Umbilical cord (tissue), 2 donors: ENCODE measurements around the gene PRSS35. TPM values are rescaled to one million over a fixed set of nuclear protein-coding genes. Genes with fewer than 3 reads are reported as not detected.
A peak's percentile ranks its signal among the peaks of the same experiment; 100 is the strongest.
"Not testable (repeated sequence)": the region's sequence is repeated elsewhere in the genome, so short reads cannot be mapped to it uniquely, and the experiment has no call there.

Source experiments
- DNase-seq: peaks from one replicate; pipeline ENCODE4 v3.0.0-alpha.2; 2015; ENCODE audit warnings: low spot score
- total RNA-seq: library from RNA; depleted of rRNA; stranded (reverse); fragments of >200 nt; gene quantifications from one replicate; pipeline ENCODE4 v1.2.3, GENCODE V29; 2014; ENCODE audit warnings: low replicate concordance; ENCODE audit not compliant: insufficient read depth

The PRSS35 gene
- total RNA-seq: 34.7 TPM

- DNase-seq: peak; percentile 83
Measured at GRCh38 chr6:83511901-83512681, at the start of gene PRSS35. Gene PRSS35, plus strand, starts transcription at chr6:83512534. Its CDS starts 10,908 bp downstream, at chr6:83523442.

DNA sequence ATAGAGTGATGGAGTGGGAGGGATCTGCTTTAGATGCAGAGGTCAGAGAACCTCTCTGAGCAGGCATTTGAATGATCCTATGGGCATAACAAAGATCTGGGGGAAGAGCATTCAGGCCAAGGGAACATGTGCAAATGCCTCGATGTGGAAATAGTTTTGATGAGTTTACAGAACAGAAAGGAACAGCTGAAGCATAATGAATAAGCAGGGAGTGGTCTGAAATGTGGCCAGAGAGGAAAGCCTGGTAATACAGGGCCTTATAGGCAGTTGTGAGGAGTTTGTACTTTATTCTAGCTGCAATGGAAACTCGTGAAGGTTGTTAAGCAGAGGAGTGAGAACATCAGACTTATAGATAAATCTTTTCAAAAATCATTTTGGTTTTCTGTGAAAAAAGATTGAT lies 48.4 kb upstream of the PRSS35 start:
- DNase-seq: peak; percentile 80

DNA sequence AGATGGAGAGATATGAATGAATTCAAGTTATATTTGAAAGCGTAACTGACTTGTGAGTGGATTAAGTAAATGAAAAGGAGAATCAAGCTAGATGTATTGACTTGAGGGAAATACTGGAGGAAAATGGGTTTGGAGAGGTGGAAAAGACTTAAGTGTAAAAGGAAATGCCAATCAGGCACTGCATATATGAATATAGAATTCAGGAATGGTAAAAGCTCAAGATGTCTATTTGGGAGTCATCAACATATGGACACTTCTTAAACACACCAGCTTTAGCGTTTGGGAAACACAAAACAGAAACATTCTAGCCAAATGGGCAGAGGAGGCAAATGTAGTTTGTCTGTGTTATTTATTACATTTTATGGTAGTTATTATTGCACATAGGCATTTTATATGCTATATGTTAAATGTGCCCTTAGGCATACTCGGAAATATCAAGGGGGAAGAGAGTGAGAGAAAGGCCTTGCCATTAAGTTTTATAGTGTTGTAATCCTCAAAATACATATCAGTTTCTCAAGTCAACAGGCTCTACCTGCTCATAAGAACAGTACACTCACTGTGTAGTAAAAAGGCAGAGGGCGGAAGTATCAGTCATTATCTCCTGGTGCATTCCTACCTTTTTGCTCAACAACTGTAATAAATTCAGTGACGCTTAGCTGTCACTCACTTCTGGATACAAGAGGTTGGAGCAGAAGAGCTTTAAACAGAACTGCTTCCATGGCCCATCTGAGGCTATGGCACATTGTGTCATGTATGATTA lies 47.8 kb upstream of the PRSS35 start:
- DNase-seq: no peak

DNA sequence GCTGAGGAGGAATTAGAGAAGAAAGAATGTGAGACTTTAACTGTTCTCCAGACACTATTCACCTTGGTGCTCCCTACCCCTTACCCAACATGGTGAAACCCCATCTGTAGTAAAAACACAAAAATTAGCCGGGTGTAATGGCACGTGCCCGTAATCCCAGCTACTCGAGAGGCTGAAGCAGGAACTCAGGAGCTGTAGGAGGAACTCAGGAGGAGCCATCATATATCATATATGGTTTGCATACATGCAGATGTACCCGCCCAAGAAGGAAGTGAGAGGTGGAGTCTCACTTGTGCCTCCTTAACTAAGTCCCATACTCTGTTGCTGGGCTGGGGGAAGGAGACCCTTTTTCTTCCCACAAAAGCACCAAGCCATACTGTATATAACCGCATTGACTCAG lies 46.0 kb upstream of the PRSS35 start:
- DNase-seq: no peak

- DNase-seq: no peak
Measured at GRCh38 chr6:83467620-83468036, 44.7 kb upstream of the PRSS35 start.

DNA sequence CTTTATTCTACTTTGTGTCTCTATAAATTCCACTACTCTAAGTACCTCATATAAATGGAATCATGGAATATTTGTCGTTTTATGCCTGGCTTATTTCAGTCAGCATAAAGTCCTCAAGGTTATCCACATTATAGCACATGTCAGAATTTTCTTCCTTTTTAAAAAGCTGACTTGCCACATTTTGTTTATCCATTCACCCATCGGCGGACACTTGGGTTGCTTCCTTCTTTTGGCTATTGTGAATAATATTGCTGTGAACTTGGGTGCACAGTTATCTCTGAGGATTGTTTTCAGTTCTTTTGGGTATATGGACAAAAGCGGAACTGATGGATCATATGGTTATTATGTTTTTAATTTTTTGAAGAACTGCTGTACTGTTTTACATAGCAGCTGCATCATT lies 42.3 kb upstream of the PRSS35 start:
- DNase-seq: peak; percentile 23

DNA sequence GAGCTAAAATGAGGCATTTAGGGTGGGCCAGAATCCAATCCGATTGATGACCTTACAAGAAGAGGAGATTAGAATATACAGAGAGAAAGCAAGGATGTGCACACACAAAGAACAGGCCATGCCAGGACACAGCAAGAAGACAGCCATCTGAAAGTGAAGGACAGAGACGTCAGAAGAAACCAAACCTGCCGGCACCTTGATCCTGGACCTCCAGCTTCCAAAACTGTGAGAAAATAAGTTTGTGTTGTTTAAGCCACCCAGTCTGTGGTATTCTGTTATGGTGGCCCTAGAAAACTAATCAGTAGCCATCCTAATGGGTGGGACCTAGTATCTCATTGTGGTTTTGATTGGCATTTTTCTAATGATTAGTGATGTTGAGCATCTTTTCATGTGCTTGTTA lies 41.7 kb upstream of the PRSS35 start:
- DNase-seq: no peak

DNA sequence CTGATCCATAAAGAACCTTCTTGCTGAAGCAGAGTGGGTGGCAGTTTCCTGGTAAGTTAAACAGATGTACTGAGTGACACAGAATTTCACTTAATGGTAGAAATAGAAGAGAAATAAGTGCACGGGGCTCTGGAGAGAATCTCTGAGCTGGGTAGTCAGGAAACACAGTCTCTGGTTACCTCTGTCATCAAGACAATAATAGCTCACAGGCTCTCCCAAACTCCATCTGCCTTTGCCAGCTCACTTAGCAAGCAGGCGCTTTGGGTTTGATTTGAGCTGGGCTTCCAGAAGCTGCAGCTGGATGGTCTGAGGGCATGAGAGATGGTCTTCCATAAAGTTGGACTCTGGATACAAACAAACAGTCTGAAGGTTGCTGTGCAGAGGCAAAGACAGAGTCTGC lies 39.6 kb upstream of the PRSS35 start:
- DNase-seq: no peak

GRCh38 chr6:83474309-83474708 lies 38.0 kb upstream of the PRSS35 start:
- no peak for DNase-seq

- DNase-seq: no peak
Measured at GRCh38 chr6:83476971-83477370, 35.4 kb upstream of the PRSS35 start.

DNA sequence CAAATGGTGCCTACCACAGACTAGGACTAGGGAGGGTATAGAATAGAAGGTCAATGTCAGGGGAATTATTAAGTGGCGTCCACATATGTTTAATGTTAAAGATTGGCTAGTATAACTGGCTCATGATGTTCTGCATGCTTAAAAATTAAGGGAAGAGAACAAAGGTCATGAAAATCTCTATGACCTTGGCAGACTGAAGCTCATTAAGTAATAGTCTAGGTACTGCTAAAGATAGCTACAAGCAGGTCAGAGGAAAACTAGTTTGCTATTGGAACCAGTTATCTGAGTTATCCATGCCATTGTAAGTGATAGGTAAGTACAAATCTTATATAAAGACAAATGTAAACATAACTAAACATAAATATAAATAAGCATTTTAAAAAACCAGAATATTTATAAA lies 32.9 kb upstream of the PRSS35 start:
- DNase-seq: no peak

DNA sequence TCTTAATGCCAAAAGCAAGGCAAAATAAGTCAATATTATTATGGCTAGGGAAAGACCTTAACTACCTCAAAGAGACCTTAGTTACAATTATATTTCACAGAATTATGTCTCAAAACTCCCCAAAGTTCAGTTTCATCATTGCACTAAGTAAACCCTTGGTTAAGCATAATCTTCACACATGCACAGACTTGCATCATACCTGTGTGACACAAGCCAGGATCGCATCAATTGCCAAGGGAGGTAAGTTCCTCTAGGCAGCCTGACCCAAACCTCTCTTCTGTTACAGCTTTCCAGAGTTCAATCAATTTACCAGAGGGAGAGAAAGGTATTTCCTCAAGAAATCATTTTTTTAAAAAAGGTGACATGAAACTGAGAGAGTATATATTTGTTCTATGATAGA lies 31.9 kb upstream of the PRSS35 start:
- peak; percentile 63 for DNase-seq

DNA sequence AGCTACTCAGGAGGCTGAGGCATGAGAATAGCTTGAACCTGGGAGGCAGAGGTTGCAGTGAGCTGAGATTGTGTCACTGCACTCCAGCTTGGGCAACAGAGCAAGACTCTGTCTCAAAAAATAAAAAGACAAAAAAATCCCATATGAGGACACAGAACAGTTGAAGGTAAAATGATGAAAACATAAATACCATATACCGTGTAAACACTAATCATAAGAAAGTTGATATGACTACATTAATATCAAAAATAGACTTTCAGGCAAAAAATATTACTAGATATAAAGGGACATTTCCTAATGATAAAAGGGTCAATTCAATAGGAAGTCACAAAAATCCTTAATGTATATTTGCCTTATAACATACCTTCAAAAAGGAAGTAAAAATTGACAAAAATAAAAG lies 30.4 kb upstream of the PRSS35 start:
- not testable (repeated sequence) for DNase-seq

GRCh38 chr6:83488448-83488847 lies 23.9 kb upstream of the PRSS35 start:
- DNase-seq: no peak

GRCh38 chr6:83488861-83489260 lies 23.5 kb upstream of the PRSS35 start:
- no peak for DNase-seq

DNA sequence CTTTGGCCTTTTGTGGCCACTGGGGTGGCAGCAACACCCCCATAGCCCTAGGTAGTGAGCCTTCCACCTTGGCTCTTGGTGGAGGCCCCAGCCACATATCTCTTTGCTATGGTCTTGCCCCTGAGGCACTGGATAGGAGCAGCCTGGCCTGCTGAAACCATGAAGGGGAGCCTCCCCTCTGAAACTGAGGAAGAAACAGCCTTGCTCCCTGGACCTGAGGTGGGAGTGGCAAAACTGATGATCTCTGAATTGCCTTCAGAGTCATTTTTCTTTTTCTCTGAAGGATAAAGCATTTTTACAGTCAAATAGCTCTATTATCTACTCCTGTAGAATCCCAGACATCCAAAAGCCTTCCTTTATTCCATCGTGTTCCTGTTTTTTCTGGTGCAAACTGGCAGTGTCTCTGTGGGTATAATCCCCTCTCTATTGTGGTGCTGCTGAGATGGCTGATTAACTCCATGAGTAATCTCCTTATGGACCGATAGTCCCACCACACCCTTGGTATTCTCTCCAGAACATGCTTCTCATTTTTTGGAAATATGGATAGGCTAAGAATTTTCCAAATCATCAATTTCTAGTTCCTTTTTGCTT lies 22.0 kb upstream of the PRSS35 start:
- DNase-seq: no peak

DNA sequence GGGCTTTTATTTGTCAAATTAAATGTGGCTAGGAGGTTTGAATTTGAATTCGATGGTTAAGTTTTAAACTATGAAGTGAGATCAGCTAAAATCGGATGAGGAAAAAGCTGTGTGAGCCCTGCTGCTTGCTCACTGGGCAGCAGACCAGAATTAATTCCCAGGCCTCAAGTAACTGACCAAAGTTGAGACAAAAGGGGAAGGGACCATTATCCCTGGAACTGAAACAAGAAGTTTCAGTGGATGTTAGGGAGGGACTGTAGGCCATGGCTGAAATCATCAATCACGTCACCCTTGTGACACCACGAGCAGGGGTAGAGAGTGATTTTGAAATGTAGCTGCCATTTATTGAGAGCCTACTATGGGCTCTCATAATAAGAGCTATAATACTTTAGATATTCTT lies 7.0 kb upstream of the PRSS35 start:
- DNase-seq: no peak

DNA sequence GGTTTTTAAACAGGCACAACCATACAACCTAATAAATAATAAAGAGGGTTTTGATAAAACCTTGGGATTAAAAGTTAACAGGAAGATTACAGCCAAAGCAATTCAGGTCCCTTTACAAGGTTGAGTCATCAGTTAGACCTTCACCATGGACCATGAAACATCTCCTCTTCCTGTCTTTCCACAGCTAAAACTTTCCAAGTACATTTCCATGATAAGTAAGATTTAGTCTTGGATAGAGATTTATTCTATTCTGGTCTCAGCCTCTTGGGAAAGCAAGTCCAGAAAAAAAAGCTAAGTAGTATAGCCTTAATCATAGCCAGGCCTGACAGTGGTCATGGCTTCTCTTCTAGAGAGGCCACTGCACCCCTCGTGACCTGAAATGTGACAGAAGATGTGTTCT lies 2.9 kb upstream of the PRSS35 start:
- peak; percentile 61 for DNase-seq

DNA sequence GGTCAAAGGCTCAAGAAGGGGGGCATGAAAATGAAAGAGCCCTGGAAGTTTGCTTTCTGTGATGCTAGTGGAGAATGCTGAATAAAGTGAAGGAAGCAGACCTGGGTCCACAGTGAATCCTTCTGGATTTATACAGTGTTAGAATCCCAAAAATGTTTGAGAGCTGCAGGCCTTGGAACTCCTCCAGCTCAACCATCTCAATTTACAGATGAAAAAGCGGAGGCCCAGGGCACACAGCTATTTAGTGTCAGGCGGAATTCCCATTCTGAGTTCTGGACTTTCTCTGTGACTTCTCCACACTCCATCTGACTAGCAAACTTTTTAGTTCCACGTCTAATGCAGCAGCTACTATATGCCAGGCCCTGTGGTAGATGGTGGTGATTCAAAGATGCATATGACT lies 1.5 kb upstream of the PRSS35 start:
- DNase-seq: peak; percentile 71

DNA sequence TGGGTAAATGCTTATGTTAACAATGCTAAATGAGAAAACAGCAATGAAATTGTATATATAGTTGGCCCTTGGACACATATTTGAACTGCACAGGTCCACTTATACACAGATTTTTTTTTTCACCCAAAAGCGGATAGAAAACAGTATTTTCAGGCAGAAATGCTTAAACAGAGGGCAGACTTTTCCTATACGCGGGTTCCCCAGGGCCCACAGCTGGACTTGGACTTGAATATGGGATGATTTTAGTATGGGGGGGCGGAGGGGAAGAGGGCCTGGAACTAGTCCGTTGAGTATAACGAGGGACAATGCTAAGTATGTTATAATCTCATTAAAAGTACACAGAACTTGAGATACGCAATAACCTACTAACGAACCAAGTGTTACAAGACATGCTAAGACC lies 1.1 kb upstream of the PRSS35 start:
- DNase-seq: no peak

GRCh38 chr6:83514466-83514865 lies 2.1 kb downstream of the PRSS35 start:
- no peak for DNase-seq

- DNase-seq: peak; percentile 77
Measured at GRCh38 chr6:83514866-83515466, 2.6 kb downstream of the PRSS35 start.
